ENCODE measurements around the gene DOC2A. TPM values are rescaled to one million over a fixed set of nuclear protein-coding genes. Genes with fewer than 3 reads are reported as not detected.

DOC2A gene
- total and polyA plus RNA-seq, 10 of the 15 experiments (the other 5 are each of a cell fraction or from before 2014, with no cell fraction given), result 0.06 to 0.17 (median 0.12) TPM; not detected in 6

- TF ChIP-seq ZBTB40 (IDR thresholded peaks at IDR 0.05; ENCODE audit: borderline replicate concordance) (no peak), PAX5 (IDR thresholded peaks at IDR 0.05; ENCODE audit: borderline replicate concordance, low read depth, low read length) (peak; percentile 45; the same call in 1 of the 2 replicates), DPF2 (IDR thresholded peaks at IDR 0.05) (no peak), NR2C1 (IDR thresholded peaks at IDR 0.05) (no peak), SMAD5 (IDR thresholded peaks at IDR 0.05; ENCODE audit: low read depth) (no peak), TARDBP (IDR thresholded peaks at IDR 0.05; ENCODE audit: borderline replicate concordance) (no peak), EGR1 (IDR thresholded peaks at IDR 0.05; ENCODE audit: borderline replicate concordance in 1 of 2, low read depth in 2 of 2, low read length in 2 of 2) (peak in 1 of 2 experiments; percentile 27; a peak in 1 of 3 replicates), MTA2 (IDR thresholded peaks at IDR 0.05; ENCODE audit: low read depth) (no peak), SREBF2 (IDR thresholded peaks at IDR 0.05; ENCODE audit: low read length) (no peak), RELA (IDR thresholded peaks at IDR 0.05; ENCODE audit: borderline replicate concordance, partially characterized antibody) (no peak), JUND (IDR thresholded peaks at IDR 0.05; ENCODE audit: low read depth, low read length) (no peak), STAT1 (conservative IDR thresholded peaks at IDR 0.05) (no peak), WRNIP1 (IDR thresholded peaks at IDR 0.05; ENCODE audit: borderline replicate concordance, low read depth, low read length) (no peak), PAX8 (IDR thresholded peaks at IDR 0.05) (no peak), USF1 (IDR thresholded peaks at IDR 0.05; ENCODE audit: borderline replicate concordance, extremely low read length, insufficient read depth, low read depth, low read length) (no peak), BMI1 (IDR thresholded peaks at IDR 0.05; ENCODE audit: borderline replicate concordance) (no peak), SREBF1 (IDR thresholded peaks at IDR 0.05; ENCODE audit: low read length) (no peak)
- TF ChIP-seq, protein P1, sequence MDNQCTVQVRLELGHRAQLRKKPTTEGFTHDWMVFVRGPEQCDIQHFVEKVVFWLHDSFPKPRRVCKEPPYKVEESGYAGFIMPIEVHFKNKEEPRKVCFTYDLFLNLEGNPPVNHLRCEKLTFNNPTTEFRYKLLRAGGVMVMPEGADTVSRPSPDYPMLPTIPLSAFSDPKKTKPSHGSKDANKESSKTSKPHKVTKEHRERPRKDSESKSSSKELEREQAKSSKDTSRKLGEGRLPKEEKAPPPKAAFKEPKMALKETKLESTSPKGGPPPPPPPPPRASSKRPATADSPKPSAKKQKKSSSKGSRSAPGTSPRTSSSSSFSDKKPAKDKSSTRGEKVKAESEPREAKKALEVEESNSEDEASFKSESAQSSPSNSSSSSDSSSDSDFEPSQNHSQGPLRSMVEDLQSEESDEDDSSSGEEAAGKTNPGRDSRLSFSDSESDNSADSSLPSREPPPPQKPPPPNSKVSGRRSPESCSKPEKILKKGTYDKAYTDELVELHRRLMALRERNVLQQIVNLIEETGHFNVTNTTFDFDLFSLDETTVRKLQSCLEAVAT (IDR thresholded peaks at IDR 0.05), result no peak
- TF ChIP-seq, protein P2, sequence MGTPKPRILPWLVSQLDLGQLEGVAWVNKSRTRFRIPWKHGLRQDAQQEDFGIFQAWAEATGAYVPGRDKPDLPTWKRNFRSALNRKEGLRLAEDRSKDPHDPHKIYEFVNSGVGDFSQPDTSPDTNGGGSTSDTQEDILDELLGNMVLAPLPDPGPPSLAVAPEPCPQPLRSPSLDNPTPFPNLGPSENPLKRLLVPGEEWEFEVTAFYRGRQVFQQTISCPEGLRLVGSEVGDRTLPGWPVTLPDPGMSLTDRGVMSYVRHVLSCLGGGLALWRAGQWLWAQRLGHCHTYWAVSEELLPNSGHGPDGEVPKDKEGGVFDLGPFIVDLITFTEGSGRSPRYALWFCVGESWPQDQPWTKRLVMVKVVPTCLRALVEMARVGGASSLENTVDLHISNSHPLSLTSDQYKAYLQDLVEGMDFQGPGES (IDR thresholded peaks at IDR 0.05), result no peak
- TF ChIP-seq, protein P3, sequence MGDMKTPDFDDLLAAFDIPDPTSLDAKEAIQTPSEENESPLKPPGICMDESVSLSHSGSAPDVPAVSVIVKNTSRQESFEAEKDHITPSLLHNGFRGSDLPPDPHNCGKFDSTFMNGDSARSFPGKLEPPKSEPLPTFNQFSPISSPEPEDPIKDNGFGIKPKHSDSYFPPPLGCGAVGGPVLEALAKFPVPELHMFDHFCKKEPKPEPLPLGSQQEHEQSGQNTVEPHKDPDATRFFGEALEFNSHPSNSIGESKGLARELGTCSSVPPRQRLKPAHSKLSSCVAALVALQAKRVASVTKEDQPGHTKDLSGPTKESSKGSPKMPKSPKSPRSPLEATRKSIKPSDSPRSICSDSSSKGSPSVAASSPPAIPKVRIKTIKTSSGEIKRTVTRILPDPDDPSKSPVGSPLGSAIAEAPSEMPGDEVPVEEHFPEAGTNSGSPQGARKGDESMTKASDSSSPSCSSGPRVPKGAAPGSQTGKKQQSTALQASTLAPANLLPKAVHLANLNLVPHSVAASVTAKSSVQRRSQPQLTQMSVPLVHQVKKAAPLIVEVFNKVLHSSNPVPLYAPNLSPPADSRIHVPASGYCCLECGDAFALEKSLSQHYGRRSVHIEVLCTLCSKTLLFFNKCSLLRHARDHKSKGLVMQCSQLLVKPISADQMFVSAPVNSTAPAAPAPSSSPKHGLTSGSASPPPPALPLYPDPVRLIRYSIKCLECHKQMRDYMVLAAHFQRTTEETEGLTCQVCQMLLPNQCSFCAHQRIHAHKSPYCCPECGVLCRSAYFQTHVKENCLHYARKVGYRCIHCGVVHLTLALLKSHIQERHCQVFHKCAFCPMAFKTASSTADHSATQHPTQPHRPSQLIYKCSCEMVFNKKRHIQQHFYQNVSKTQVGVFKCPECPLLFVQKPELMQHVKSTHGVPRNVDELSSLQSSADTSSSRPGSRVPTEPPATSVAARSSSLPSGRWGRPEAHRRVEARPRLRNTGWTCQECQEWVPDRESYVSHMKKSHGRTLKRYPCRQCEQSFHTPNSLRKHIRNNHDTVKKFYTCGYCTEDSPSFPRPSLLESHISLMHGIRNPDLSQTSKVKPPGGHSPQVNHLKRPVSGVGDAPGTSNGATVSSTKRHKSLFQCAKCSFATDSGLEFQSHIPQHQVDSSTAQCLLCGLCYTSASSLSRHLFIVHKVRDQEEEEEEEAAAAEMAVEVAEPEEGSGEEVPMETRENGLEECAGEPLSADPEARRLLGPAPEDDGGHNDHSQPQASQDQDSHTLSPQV (IDR thresholded peaks at IDR 0.05), result no peak
Observed at GRCh38 chr16:30033270-30033669, 22.4 kb upstream of the DOC2A start (continued).

Data from GM12878 (cell line).